ENCODE measurements around the gene DYRK3.

DNA sequence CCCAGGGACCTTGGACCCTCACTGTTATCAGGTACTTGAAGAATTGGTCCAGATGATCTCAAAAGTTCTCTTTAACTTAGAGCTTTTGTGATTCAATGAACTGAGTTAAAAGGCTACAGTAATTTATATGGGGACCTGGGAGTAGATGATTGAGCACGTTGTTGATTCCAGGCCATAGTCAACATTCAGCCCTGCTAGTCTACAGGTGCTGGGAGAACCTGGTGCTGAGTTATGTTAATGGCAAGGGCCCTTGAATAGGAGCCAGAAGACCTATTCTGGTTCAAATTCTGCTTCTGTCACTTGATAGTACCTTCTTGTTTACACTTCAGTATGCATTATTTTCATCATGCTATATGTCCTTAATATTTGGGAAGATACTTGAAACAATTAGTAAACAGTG, 11.2 kb downstream of the DYRK3 start:
- TF ChIP-seq POLR2A (IDR thresholded peaks at IDR 0.05; ENCODE audit: borderline replicate concordance, extremely low read depth, insufficient read depth, insufficient read length) (no peak), CTCF (IDR thresholded peaks at IDR 0.05 in 2 of 3, conservative IDR thresholded peaks at IDR 0.05 in 1 of 3; ENCODE audit: borderline replicate concordance in 1 of 3, insufficient read depth in 1 of 3, low read depth in 2 of 3, low read length in 2 of 3) (no peak), ATF3 (IDR thresholded peaks at IDR 0.05) (no peak), EGR1 (IDR thresholded peaks at IDR 0.05; ENCODE audit: low read depth) (no peak), JUND (IDR thresholded peaks at IDR 0.05) (no peak), MAX (IDR thresholded peaks at IDR 0.05) (no peak), RAD21 (IDR thresholded peaks at IDR 0.05; ENCODE audit: low read depth) (no peak), POLR2AphosphoS5 (IDR thresholded peaks at IDR 0.05; ENCODE audit: low read depth, low read length) (no peak), SIN3A (IDR thresholded peaks at IDR 0.05; ENCODE audit: low read depth) (no peak), ZFX (IDR thresholded peaks at IDR 0.05) (no peak)
- TF ChIP-seq, protein P1, sequence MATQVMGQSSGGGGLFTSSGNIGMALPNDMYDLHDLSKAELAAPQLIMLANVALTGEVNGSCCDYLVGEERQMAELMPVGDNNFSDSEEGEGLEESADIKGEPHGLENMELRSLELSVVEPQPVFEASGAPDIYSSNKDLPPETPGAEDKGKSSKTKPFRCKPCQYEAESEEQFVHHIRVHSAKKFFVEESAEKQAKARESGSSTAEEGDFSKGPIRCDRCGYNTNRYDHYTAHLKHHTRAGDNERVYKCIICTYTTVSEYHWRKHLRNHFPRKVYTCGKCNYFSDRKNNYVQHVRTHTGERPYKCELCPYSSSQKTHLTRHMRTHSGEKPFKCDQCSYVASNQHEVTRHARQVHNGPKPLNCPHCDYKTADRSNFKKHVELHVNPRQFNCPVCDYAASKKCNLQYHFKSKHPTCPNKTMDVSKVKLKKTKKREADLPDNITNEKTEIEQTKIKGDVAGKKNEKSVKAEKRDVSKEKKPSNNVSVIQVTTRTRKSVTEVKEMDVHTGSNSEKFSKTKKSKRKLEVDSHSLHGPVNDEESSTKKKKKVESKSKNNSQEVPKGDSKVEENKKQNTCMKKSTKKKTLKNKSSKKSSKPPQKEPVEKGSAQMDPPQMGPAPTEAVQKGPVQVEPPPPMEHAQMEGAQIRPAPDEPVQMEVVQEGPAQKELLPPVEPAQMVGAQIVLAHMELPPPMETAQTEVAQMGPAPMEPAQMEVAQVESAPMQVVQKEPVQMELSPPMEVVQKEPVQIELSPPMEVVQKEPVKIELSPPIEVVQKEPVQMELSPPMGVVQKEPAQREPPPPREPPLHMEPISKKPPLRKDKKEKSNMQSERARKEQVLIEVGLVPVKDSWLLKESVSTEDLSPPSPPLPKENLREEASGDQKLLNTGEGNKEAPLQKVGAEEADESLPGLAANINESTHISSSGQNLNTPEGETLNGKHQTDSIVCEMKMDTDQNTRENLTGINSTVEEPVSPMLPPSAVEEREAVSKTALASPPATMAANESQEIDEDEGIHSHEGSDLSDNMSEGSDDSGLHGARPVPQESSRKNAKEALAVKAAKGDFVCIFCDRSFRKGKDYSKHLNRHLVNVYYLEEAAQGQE (IDR thresholded peaks at IDR 0.05; ENCODE audit: low read depth), result no peak

Data from HCT116 (cell line).